Esophagus muscularis mucosa (tissue), 4 donors: ENCODE results near the gene PLD4.

Experiments used
- CTCF ChIP-seq, 3 experiments: fragments of 200-600 bp in 2 of 3; fragments of 450-650 bp in 1 of 3; sonication (generic) in 2 of 3; IDR thresholded peaks; one replicate each; pipeline ENCODE4 v1.5.1; 2017 to 2019; ENCODE audit warnings: antibody characterized with exemption in 3 of 3, mild to moderate bottlenecking in 2 of 3, moderate library complexity in 1 of 3
- EP300 ChIP-seq: sonication (generic); formaldehyde crosslinking; IDR thresholded peaks from one replicate; pipeline ENCODE4 v1.6.1; 2017; ENCODE audit warnings: antibody characterized with exemption
- POLR2A ChIP-seq: fragments of 450-650 bp; IDR thresholded peaks from one replicate; pipeline ENCODE4 v1.6.1; 2017; ENCODE audit warnings: antibody characterized with exemption, moderate library complexity, mild to moderate bottlenecking, low read depth

- TF ChIP-seq EP300 (no peak), CTCF (IDR thresholded peaks at IDR 0.05) (no peak), POLR2A (no peak)
These were observed 11.9 kb downstream of the PLD4 start for GRCh38 chr14:104936361-104937155.
